BLaER1 (cell line): ENCODE results near the gene CNPY2.
A peak's percentile ranks its signal among the peaks of the same experiment; 100 is the strongest.
"Not testable (repeated sequence)": the region's sequence is repeated elsewhere in the genome, so short reads cannot be mapped to it uniquely, and the experiment has no call there.

Experiments used
- H3K27ac ChIP-seq: shearing (Covaris generic); formaldehyde crosslinking; 2 replicates; pipeline ENCODE4 v1.8.1; 2022
- H3K27me3 ChIP-seq: shearing (Covaris generic); formaldehyde crosslinking; 2 replicates; pipeline ENCODE4 v1.8.1; 2022
- H3K36me3 ChIP-seq: shearing (Covaris generic); formaldehyde crosslinking; 2 replicates; pipeline ENCODE4 v1.8.1; 2022
- H3K4me1 ChIP-seq: shearing (Covaris generic); formaldehyde crosslinking; 2 replicates; pipeline ENCODE4 v1.8.1; 2022
- H3K4me2 ChIP-seq: shearing (Covaris generic); formaldehyde crosslinking; 2 replicates; pipeline ENCODE4 v1.8.1; 2022
- H3K4me3 ChIP-seq: shearing (Covaris generic); formaldehyde crosslinking; 2 replicates; pipeline ENCODE4 v1.8.1; 2022
- H3K9ac ChIP-seq: shearing (Covaris generic); formaldehyde crosslinking; 2 replicates; pipeline ENCODE4 v1.8.1; 2022
- H3K9me3 ChIP-seq: shearing (Covaris generic); formaldehyde crosslinking; 2 replicates; pipeline ENCODE4 v1.8.1; 2022
- H4K20me1 ChIP-seq: shearing (Covaris generic); formaldehyde crosslinking; 2 replicates; pipeline ENCODE4 v1.8.1; 2022
- Cebpa-rat ChIP-seq: shearing (Covaris generic); IDR thresholded peaks from 2 replicates; pipeline ENCODE4 v1.8.1; 2022

CNPY2 gene

DNA sequence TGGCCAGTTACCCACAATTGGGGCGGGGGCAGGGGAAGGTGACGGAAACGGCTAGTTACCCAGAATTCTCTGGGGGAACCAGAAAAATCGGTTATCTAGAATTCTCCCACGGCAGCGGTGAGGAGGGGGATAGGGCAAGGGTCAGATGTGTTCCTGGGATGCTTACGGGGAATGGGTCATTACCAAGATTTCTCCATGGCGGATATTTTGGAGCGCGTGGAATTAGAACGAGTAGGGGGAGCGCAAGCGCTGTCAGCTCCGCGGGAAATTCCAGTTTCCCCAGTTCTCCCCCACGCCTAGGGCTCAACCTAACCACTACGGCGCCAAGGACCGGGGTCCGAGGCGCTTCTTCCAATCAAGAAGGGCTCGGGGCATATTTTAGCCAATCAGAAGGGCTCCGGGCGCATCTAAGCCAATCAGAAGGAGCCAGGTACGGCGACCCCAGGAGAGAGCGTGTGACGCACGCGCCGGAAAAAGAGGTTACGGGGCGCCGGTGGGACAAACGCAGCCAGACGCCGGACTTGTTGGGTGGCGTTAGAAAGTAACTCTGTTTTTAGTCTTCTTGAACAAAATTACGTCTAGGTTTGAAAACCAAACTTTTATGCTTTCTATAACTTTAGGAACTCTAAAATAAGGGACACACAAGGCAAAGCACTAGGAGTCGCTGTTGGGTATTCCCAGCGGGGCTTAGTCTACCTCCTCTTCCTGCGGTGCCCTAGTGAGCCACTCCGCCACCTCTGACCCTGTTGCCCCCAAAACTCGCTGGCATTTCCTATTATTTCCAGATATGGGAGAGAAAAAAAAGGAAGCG is 18.1 kb upstream of the CNPY2 start, which contains the start of gene PAN2:
Gene PAN2 (minus strand): TSS at position 322 of the 811 bp plus-strand sequence. CDS start 906 bp downstream, outside the sequence.
- H3K4me2 ChIP-seq, result peak within 1 kb of the TSS; percentile 98
- H3K9ac ChIP-seq, result peak within 1 kb of the TSS; percentile 84
- no peak for TF ChIP-seq Cebpa-rat
- H3K36me3 ChIP-seq, result no peaks in the 10 kb centered on the region
- H4K20me1 ChIP-seq, result no peaks in the 10 kb centered on the region
- H3K4me1 ChIP-seq, result peaks cover 28% of the 10 kb centered on the region
- peak within 1 kb of the TSS; percentile 90 for H3K27ac ChIP-seq
- no peaks in the 10 kb centered on the region for H3K27me3 ChIP-seq
- no peaks in the 10 kb centered on the region for H3K9me3 ChIP-seq
- peak within 1 kb of the TSS; percentile 73 for H3K4me3 ChIP-seq

GRCh38 chr12:56333197-56333678 is 17.4 kb upstream of the CNPY2 start:
- H3K4me3 ChIP-seq, result peak overlapping the region; percentile 73
- no peaks in the 10 kb centered on the region for H4K20me1 ChIP-seq
- no peaks in the 10 kb centered on the region for H3K9me3 ChIP-seq
- H3K27ac ChIP-seq, result peak overlapping the region; percentile 90
- H3K4me1 ChIP-seq, result peaks cover 25% of the 10 kb centered on the region
- H3K4me2 ChIP-seq, result peak overlapping the region; percentile 98
- H3K27me3 ChIP-seq, result no peaks in the 10 kb centered on the region
- peaks cover 6% of the 10 kb centered on the region; the same call in 1 of the 2 replicates for H3K36me3 ChIP-seq
- no peak for TF ChIP-seq Cebpa-rat
- peak overlapping the region; percentile 84 for H3K9ac ChIP-seq

DNA sequence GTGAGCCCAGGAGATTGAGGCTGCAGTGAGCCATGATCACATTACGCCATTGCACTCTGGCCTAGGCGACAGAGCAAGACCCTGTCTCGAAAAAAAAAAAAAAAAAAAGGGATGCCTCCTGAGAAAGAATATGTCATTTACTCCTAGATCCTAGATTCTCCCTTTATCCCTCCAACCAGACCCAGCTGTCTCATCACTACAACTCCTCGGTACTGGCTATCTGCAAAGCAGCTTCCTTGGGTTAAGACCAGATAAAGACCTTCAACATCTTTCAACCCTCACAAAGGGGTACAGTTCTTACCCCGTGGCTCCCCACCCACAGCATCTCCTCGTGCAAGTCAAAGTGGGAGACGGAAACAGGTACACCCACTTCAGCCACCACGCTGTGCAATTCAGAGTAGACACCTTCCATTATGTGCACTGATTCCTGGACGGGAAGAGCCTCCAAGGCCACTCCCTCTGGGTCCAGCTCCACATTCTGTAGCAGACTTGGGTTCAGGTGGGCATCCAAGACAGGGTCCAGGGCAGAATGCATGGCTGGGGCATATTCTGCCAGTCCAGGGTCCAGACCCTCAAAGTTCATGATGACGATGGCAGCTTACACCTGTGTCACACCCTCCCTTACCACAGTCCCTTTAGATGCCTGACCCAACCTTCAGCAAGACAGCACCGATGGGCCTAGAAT is 16.9 kb upstream of the CNPY2 start:
- peaks cover 26% of the 10 kb centered on the region for H3K4me1 ChIP-seq
- peak overlapping the region; percentile 73 for H3K4me3 ChIP-seq
- no peak for TF ChIP-seq Cebpa-rat
- H3K9ac ChIP-seq, result peak overlapping the region; percentile 84
- peak overlapping the region; percentile 98 for H3K4me2 ChIP-seq
- H3K36me3 ChIP-seq, result peaks cover 11% of the 10 kb centered on the region; the same call in 1 of the 2 replicates
- H3K27ac ChIP-seq, result peak overlapping the region; percentile 90
- no peaks in the 10 kb centered on the region for H3K9me3 ChIP-seq
- no peaks in the 10 kb centered on the region for H4K20me1 ChIP-seq
- H3K27me3 ChIP-seq, result no peaks in the 10 kb centered on the region

DNA sequence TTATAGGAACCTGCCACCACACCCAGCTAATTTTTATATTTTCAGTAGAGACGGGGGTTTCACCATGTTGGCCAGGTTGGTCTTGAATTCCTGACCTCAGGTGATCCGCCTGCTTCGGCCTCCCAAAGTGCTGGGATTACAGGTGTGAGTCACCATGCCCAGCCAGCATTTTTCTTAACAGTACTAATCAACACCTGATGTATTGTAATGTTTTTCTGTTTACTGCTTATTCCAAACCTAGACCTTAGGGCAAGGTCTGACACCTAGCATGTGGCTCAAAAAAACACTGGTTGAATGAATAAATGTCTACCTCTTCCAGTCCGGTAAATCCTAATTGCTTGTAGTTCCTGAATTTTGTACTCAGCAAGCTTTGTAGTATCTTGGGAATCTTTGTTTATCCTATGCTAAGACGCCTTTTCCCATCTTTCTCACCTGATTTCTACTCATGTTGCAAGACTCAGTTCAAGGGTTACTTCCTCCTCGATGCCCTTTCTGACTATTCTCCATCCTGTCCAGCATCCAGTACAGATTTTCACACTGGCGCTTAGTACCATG is 15.2 kb upstream of the CNPY2 start:
- H3K4me1 ChIP-seq, result peaks cover 35% of the 10 kb centered on the region
- H4K20me1 ChIP-seq, result no peaks in the 10 kb centered on the region
- H3K27ac ChIP-seq, result no peak overlapping the region
- no peak overlapping the region for H3K9ac ChIP-seq
- no peak overlapping the region for H3K4me3 ChIP-seq
- TF ChIP-seq Cebpa-rat, result no peak
- no peak overlapping the region for H3K4me2 ChIP-seq
- no peaks in the 10 kb centered on the region for H3K9me3 ChIP-seq
- H3K36me3 ChIP-seq, result peaks cover 28% of the 10 kb centered on the region
- no peaks in the 10 kb centered on the region for H3K27me3 ChIP-seq

DNA sequence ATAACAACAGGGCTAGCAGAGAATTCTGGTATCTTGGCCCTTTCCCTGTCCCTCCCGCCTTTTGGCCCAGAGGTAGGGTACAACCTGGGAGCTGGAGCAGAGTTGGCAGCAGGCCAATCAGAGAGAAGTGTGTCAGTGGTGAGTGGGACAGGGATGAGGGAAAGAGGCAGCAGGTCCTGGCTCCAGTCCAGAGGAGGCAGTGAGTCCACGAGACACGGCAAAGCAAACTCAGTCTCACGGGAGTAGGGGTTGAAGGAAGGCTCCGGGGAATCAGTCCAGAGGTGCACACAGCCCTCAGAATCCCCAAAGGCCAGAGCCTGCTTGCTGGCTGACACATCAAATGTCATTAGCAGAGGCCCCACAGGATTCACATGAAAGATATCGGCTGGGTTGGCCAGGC is 10.7 kb upstream of the CNPY2 start:
- Histone ChIP-seq H3K36me3 (peaks cover 71% of the 10 kb centered on the region), H3K4me3 (no peak overlapping the region), H3K4me2 (peak overlapping the region; percentile 63), H3K27ac (peak overlapping the region; percentile 35), H3K9ac (peak overlapping the region; percentile 51), H3K9me3 (no peaks in the 10 kb centered on the region), H3K27me3 (no peaks in the 10 kb centered on the region), H3K4me1 (peaks cover 16% of the 10 kb centered on the region), H4K20me1 (no peaks in the 10 kb centered on the region)
- TF ChIP-seq Cebpa-rat, result no peak

DNA sequence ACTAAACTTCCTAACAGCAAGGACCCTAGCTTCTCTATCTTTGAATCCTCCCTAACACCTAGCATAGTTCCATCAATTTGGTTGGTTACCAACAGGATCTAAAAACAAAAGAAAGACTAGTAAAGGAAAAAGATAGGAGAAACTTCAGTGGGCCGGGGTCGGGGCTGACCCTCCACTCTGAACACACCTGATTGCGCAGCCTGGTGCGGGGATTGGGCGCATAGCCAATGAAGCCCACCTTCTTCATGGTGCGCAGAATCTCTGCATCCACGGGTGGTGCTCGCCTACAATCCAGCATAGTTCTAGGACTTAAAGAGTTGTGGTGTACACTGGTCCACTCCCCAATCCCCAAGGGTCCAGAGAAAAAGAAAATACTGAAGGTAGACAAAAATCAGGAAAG is 10.3 kb upstream of the CNPY2 start:
- H3K4me2 ChIP-seq, result peak overlapping the region; percentile 63
- TF ChIP-seq Cebpa-rat, result no peak
- no peak overlapping the region; the same call in 1 of the 2 replicates for H3K9ac ChIP-seq
- no peak overlapping the region for H3K4me3 ChIP-seq
- peaks cover 16% of the 10 kb centered on the region for H3K4me1 ChIP-seq
- no peaks in the 10 kb centered on the region for H3K27me3 ChIP-seq
- H4K20me1 ChIP-seq, result no peaks in the 10 kb centered on the region
- no peak overlapping the region; the same call in 1 of the 2 replicates for H3K27ac ChIP-seq
- no peaks in the 10 kb centered on the region for H3K9me3 ChIP-seq
- peaks cover 73% of the 10 kb centered on the region for H3K36me3 ChIP-seq

DNA sequence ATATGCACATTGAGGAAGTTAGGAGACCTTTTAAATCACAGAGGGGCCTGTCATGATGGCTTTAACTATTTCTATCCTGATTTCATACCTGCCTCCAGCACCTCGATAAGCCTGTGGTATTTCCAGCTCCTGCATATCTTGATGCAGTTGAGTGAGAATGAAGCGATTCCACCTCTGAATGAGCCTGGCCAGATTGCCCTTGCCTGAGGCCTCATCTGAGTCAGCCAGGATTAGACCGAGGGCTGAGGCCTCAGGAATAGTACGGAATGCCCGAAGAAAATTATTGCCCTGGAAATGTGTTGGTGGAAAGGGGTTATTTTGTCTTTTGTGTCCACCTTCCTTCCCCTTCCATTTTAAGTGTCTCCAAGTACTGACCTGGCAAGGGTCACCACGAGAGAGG is 8.4 kb upstream of the CNPY2 start:
- Histone ChIP-seq H3K9ac (no peak overlapping the region), H3K9me3 (no peaks in the 10 kb centered on the region), H3K4me2 (no peak overlapping the region), H3K4me1 (peaks cover 16% of the 10 kb centered on the region), H3K27ac (no peak overlapping the region), H3K36me3 (peaks cover 91% of the 10 kb centered on the region), H4K20me1 (no peaks in the 10 kb centered on the region), H3K27me3 (no peaks in the 10 kb centered on the region), H3K4me3 (no peak overlapping the region)
- no peak for TF ChIP-seq Cebpa-rat

GRCh38 chr12:56321610-56322009 is 5.8 kb upstream of the CNPY2 start:
- H3K27ac ChIP-seq, H3K4me2 ChIP-seq, H3K9ac ChIP-seq, H3K27me3 ChIP-seq, H4K20me1 ChIP-seq, H3K4me1 ChIP-seq, H3K4me3 ChIP-seq, H3K9me3 ChIP-seq: not testable (repeated sequence)
- TF ChIP-seq Cebpa-rat, result peak; percentile 90
- peaks cover 83% of the 10 kb centered on the region for H3K36me3 ChIP-seq

GRCh38 chr12:56321027-56321426 is 5.2 kb upstream of the CNPY2 start:
- no peak overlapping the region for H3K9ac ChIP-seq
- no peak for TF ChIP-seq Cebpa-rat
- H3K27ac ChIP-seq, result no peak overlapping the region
- no peaks in the 10 kb centered on the region for H3K27me3 ChIP-seq
- H3K9me3 ChIP-seq, result no peaks in the 10 kb centered on the region
- no peaks in the 10 kb centered on the region for H4K20me1 ChIP-seq
- no peak overlapping the region for H3K4me3 ChIP-seq
- peaks cover 7% of the 10 kb centered on the region; the same call in 1 of the 2 replicates for H3K4me1 ChIP-seq
- H3K4me2 ChIP-seq, result no peak overlapping the region
- H3K36me3 ChIP-seq, result peaks cover 77% of the 10 kb centered on the region
